GM12878 (cell line): Measurements from ENCODE around the gene METTL15.

ENCODE experiments used
- CHD2 ChIP-seq: IDR thresholded peaks from 2 replicates; pipeline ENCODE4 v1.6.1; 2011; ENCODE audit warnings: low read depth, low read length, improper control_type of control experiment, borderline replicate concordance
- CTCF ChIP-seq, 3 experiments: IDR thresholded peaks in 2 of 3; conservative IDR thresholded peaks in 1 of 3; 2 replicates each; pipeline ENCODE4 v1.5.1; 2011; ENCODE audit warnings: low read depth in 3 of 3, low read length in 3 of 3, mild to moderate bottlenecking in 3 of 3, control low read depth in 2 of 3, moderate library complexity in 2 of 3, inconsistent platforms in 1 of 3, mixed read lengths in 1 of 3; ENCODE audit not compliant: control insufficient read depth in 2 of 3, insufficient read depth in 1 of 3; ENCODE audit errors: extremely low read depth in 1 of 3
- ESRRA ChIP-seq: IDR thresholded peaks from 2 replicates; pipeline ENCODE4 v1.6.1; 2012; ENCODE audit warnings: mild to moderate bottlenecking, low read length, improper control_type of control experiment
- EZH2 ChIP-seq: IDR thresholded peaks from 2 replicates; pipeline ENCODE4 v1.6.1; 2012; ENCODE audit warnings: low read depth, mild to moderate bottlenecking, control low read depth, inconsistent platforms, low read length, borderline replicate concordance; ENCODE audit not compliant: control insufficient read depth
- JUNB ChIP-seq: IDR thresholded peaks from 2 replicates; pipeline ENCODE4 v1.6.1; 2016; ENCODE audit warnings: antibody characterized with exemption, mild to moderate bottlenecking
- KAT2A ChIP-seq: conservative IDR thresholded peaks from 2 replicates; pipeline ENCODE4 v1.6.1; 2011; ENCODE audit warnings: low read depth, low read length; ENCODE audit not compliant: control insufficient read depth
- POLR2A ChIP-seq: IDR thresholded peaks from 2 replicates; pipeline ENCODE4 v1.6.1; 2011; ENCODE audit warnings: low read depth, mild to moderate bottlenecking, low read length
- POLR2AphosphoS5 ChIP-seq: IDR thresholded peaks from 2 replicates; pipeline ENCODE4 v1.6.1; 2011; ENCODE audit warnings: mild to moderate bottlenecking, low read length, inconsistent platforms
- REST ChIP-seq: IDR thresholded peaks from 2 replicates; pipeline ENCODE4 v1.6.1; 2012; ENCODE audit warnings: mild to moderate bottlenecking, low read depth, low read length
- SPI1 ChIP-seq: IDR thresholded peaks from 2 replicates; pipeline ENCODE4 v1.6.1; 2011; ENCODE audit warnings: low read depth, mild to moderate bottlenecking, low read length, moderate library complexity, borderline replicate concordance; ENCODE audit not compliant: insufficient read depth
- ZNF274 ChIP-seq: IDR thresholded peaks from one replicate; pipeline ENCODE4 v1.8.0; 2011; ENCODE audit not compliant: insufficient read length, insufficient read depth
- ZSCAN29 ChIP-seq: fragments of 450-650 bp; IDR thresholded peaks from 2 replicates; pipeline ENCODE4 v1.6.1; 2017; ENCODE audit warnings: mild to moderate bottlenecking, moderate library complexity

GRCh38 chr11:28107191-28107749 is 918 bp upstream of the METTL15 start:
- TF ChIP-seq POLR2AphosphoS5 (no peak), CTCF (IDR thresholded peaks at IDR 0.05 in 2 of 3, conservative IDR thresholded peaks at IDR 0.05 in 1 of 3; ENCODE audit: control insufficient read depth in 2 of 3, extremely low read depth in 1 of 3, insufficient read depth in 1 of 3, low read depth in 3 of 3, low read length in 3 of 3) (no peak), REST (no peak), ZNF274 (no peak), POLR2A (no peak), ESRRA (no peak), CHD2 (no peak), ZSCAN29 (no peak), JUNB (no peak), SPI1 (no peak), KAT2A (no peak), EZH2 (no peak)
